IMR-90 (cell line): ENCODE measurements around the gene EYS.

Source experiments
- CEBPB ChIP-seq: IDR thresholded peaks from 2 replicates; pipeline ENCODE4 v1.6.1; 2012; ENCODE audit warnings: low read depth, low read length, improper control_type of control experiment
- MAFK ChIP-seq: IDR thresholded peaks from 2 replicates; pipeline ENCODE4 v1.6.1; 2012; ENCODE audit warnings: low read depth, low read length, improper control_type of control experiment
- MXI1 ChIP-seq: IDR thresholded peaks from 2 replicates; pipeline ENCODE4 v1.6.1; 2012; ENCODE audit warnings: low read depth, mild to moderate bottlenecking, low read length, moderate library complexity, borderline replicate concordance
- POLR2A ChIP-seq: IDR thresholded peaks from 2 replicates; pipeline ENCODE4 v1.6.1; 2012; ENCODE audit warnings: mild to moderate bottlenecking, low read depth, low read length
- RAD21 ChIP-seq: IDR thresholded peaks from 2 replicates; pipeline ENCODE4 v1.6.1; 2012; ENCODE audit warnings: low read length, improper control_type of control experiment
- RCOR1 ChIP-seq: IDR thresholded peaks from 2 replicates; pipeline ENCODE4 v1.6.1; 2012; ENCODE audit warnings: mild to moderate bottlenecking, low read length, improper control_type of control experiment; ENCODE audit not compliant: insufficient replicate concordance
- TF ChIP-seq, protein P1 (sequence below): conservative IDR thresholded peaks from 2 replicates; pipeline ENCODE4 v1.5.1; 2012; ENCODE audit warnings: mild to moderate bottlenecking, low read depth, low read length, improper control_type of control experiment
- TF ChIP-seq, protein P2 (sequence below): fragments of 150-350 bp; IDR thresholded peaks from 2 replicates; pipeline ENCODE4 v1.6.1; 2017; ENCODE audit warnings: mild to moderate bottlenecking, antibody characterized with exemption, low read length, low read depth

DNA sequence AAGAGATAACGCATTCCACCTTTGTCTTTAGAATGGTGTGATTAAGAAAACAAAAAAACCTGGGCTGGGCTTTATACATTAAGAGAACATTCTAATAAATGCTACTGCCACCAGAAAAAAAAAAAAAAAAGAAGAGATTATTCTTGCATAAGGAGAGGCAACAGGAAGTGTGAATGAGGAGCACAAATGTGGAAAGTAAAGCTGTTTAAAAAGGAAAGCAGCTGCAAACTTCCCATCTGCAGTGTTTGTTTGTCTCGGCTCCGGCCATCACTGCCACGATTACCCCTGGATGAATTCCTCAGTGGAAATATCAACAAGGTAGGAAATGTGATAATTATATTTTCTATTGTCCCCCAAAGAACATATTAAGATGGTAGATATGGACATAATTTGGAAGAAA, 1847.5 kb downstream of the EYS start:
- TF ChIP-seq, protein P1, sequence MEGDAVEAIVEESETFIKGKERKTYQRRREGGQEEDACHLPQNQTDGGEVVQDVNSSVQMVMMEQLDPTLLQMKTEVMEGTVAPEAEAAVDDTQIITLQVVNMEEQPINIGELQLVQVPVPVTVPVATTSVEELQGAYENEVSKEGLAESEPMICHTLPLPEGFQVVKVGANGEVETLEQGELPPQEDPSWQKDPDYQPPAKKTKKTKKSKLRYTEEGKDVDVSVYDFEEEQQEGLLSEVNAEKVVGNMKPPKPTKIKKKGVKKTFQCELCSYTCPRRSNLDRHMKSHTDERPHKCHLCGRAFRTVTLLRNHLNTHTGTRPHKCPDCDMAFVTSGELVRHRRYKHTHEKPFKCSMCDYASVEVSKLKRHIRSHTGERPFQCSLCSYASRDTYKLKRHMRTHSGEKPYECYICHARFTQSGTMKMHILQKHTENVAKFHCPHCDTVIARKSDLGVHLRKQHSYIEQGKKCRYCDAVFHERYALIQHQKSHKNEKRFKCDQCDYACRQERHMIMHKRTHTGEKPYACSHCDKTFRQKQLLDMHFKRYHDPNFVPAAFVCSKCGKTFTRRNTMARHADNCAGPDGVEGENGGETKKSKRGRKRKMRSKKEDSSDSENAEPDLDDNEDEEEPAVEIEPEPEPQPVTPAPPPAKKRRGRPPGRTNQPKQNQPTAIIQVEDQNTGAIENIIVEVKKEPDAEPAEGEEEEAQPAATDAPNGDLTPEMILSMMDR = no peak
- TF ChIP-seq POLR2A (no peak), RAD21 (no peak), MXI1 (no peak), RCOR1 (no peak), MAFK (no peak), CEBPB (no peak)
- TF ChIP-seq, protein P2, sequence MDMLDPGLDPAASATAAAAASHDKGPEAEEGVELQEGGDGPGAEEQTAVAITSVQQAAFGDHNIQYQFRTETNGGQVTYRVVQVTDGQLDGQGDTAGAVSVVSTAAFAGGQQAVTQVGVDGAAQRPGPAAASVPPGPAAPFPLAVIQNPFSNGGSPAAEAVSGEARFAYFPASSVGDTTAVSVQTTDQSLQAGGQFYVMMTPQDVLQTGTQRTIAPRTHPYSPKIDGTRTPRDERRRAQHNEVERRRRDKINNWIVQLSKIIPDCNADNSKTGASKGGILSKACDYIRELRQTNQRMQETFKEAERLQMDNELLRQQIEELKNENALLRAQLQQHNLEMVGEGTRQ = no peak
